HG03571 (cell line): ENCODE measurements around the gene NUDCD3.

Experiments
- ATAC-seq: cut with Tn5 transposase; IDR thresholded peaks from one replicate; pipeline ENCODE4 v1.9.1; 2021; ENCODE audit not compliant: unreplicated experiment

The NUDCD3 gene

DNA sequence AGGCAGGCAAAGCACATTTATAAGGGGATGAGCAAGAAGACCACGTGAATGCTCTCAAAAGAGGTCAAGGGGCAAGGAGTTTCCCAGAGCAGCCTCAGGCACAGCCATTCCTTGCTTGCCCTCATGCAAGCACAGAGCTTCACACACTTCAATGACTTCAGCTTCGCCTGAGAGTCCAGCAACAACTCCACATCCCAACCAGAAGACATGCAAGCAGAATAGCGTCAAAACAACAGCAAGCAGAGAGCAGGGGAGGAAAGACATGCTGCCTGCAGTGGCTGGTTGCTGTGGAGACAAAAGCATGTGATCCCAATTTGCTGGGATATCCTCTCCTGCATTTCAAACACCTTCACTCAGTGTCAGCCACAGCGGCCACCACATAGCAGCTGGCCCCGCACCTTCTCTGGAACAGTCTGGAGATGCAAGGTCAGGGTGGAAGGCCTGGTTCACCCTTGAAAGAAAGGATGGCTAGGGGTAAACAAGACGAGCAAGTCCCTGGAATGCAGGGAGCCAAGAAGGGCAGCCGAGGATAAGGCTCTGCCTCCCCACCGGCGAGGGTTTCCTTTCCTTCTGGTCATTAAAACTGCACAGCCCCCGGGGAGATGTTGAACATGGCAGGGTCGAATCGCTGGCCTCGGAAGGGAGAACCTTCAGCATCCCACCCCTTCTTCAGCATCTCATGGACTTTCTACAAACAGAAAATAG lies 104.9 kb downstream of the NUDCD3 start:
- ATAC-seq = no peak

- no peak for ATAC-seq
These were observed 105.6 kb downstream of the NUDCD3 start for GRCh38 chr7:44384586-44385433.

DNA sequence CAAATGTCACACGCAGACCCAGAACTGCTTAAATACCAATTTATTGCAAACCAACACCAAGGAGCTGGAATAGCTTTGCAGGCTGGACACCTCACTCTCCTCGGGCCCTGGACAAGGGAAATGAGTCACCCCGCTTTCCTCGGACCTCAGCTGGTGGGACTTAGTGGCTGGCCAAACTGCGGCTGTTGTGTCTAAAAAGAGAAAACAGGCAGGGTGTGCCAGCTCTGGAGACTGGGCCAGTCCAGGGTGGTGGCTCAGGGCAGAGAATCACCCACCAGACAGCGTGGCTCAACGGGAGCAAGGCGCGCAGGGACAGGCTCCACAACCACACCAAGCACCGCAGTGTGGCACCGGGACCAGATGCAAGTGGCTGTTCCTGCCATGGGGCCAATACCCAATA lies 106.9 kb downstream of the NUDCD3 start:
- no peak for ATAC-seq

DNA sequence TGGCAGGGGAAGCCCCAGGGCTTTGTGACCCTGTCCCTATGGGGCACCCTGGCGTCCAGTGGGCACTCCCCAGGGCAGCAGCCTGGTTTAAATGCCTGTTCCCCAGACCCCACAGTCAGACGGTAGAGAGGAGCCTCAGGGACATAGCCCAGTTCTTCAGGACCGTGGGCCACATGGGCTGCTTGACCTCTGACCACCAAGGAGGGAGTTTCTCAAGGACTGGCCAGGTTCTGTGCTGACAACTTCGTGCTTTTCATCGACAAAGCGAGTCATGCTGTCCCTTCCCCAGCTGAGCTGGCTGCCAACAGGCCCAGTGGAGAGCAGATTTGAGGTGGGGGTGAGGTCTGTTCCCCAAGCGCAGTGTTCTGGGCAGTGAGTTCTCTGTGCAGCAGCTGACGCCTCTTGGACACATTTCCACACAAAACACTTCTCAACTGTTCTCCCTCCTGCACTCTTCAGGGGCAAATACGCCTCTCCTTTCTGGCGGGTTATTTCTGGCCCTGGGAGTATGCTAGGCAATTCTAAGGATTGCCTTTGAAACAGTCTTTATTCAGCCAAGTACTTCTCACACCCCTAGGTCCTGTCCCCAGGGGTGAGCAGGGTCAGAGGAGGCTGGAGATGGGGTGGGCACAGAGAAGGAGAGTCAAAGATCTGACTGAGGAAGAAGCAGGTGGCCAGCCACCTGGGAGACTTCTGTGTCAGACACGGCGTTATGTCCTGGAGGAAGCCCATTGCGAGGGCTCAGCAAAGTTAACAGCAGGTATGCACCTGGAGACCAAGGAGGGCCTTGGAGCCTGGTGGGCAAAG lies 107.8 kb downstream of the NUDCD3 start:
- no peak for ATAC-seq

GRCh38 chr7:44381494-44382220 lies 108.8 kb downstream of the NUDCD3 start:
- no peak for ATAC-seq

DNA sequence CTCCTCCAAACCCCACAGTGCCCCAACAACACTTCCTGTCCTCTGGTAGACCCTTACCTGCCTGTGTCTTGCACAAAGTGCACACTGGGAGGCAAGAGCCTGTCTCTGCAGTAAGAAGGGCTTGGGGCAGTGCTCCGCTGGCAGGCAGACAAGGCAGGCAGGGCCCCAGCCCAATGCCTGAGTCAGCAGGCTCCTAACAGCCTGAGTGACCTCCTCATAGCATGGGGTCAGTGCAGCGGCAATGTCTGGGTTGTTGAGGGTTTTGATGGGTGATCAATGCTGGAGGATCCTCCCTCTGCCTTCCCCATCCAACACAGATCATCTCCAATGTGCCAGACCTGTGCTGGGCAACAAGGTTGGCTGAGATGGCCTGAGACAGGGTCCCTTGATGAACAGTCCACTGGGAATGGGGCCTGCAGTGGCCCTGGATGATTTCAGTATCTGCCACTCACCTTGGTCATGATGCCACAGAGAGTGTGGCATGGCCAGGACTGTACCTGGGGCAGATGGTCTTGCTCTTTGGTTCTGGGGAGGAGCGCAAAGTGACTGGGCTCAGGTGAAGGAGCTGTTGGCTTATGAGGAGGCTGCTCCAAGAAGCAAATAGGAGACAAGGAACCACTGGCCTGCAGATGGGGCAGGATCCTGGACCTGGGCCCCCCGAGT lies 109.5 kb downstream of the NUDCD3 start:
- no peak for ATAC-seq

GRCh38 chr7:44380189-44380830 lies 110.1 kb downstream of the NUDCD3 start:
- ATAC-seq = no peak

DNA sequence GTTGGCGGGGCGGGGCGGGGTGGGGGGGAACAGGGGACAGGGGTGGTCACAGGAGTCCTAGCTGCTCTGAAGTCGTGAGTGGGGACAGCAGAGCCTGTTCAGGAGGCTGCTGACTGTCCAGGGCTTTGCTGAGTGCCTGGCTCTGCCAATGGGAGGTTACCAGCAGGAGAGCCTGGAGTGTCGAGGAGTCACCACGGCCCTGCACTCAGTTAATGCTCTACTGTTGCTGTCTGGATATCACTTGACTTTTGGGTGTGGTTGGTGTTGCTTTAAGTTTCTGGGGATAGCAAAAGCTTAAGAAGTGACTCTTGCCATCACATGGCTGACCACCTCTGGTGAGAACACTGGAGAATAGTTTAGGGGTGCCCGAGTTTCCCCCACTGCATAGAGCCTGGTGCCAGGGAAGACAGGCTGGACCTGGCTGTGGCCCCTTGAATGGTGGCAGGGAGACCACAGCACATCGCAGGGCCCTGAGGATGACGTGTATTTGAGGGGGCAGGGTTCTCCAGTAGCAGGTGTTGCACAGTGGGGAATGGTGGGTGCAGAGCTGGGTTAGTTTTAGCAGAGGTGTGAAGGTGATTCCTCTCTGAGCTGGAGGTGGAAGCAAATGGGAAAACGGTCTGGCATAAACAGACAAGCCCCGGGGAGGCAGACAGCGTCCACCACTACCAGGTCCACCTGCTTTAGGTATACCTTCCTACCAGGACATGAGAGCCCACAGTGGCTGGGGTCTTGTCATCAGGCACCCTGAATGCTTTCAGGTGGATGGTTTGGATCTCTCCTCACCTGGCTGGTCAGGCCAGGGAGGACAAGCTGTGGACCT lies 110.9 kb downstream of the NUDCD3 start:
- ATAC-seq = no peak

- no peak for ATAC-seq
These were observed 111.7 kb downstream of the NUDCD3 start for GRCh38 chr7:44378744-44379143.

GRCh38 chr7:44377681-44378421 lies 112.6 kb downstream of the NUDCD3 start:
- ATAC-seq = no peak

DNA sequence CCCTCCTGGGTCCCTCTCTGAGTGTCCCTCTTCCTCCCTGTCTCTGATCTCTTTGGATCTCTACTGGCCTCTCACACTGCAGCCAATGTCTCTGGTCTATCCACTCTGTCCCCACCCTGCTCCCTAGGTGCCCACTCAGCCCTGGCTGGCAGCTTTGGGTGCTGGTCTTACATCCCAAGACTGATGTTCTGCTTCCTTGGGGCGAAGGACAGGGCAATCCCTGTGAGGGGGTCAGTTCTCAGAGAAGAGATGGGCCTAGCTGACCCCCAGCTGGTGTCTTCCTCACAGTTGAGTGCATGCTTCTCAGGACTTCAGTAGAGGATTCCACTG lies 113.4 kb downstream of the NUDCD3 start:
- ATAC-seq = no peak

- ATAC-seq = no peak
These were observed 113.9 kb downstream of the NUDCD3 start for GRCh38 chr7:44376429-44377133.

- ATAC-seq = no peak
These were observed 114.5 kb downstream of the NUDCD3 start for GRCh38 chr7:44375926-44376342.

- ATAC-seq = no peak
These were observed 115.2 kb downstream of the NUDCD3 start for GRCh38 chr7:44375236-44375699.

GRCh38 chr7:44374007-44374763 lies 116.3 kb downstream of the NUDCD3 start:
- no peak for ATAC-seq

DNA sequence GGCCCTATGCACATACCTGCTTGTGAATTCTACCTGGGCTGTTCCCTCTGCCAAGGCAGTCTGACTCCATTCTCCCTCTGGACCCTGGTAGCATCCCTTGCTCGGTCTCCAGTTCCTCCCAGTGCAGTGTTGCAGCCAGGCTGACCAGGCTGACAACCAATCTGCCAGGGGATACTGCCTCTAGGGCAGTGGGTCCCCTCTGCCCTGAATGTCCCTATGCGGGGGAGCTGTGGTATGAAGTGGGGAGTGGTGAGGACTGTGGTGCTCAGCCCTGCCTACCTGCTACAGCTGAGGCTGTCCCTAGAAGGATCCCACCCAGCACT lies 117.1 kb downstream of the NUDCD3 start:
- ATAC-seq = no peak
